ENCODE measurements around the gene NQO2. TPM values are rescaled to one million over a fixed set of nuclear protein-coding genes. Genes with fewer than 3 reads are reported as not detected.
"Not testable (repeated sequence)": the region's sequence is repeated elsewhere in the genome, so short reads cannot be mapped to it uniquely, and the experiment has no call there.

The NQO2 gene
- total and polyA plus RNA-seq, 7 experiments from 2014 or later = 8.1 to 52.0 (median 26.2) TPM

DNA sequence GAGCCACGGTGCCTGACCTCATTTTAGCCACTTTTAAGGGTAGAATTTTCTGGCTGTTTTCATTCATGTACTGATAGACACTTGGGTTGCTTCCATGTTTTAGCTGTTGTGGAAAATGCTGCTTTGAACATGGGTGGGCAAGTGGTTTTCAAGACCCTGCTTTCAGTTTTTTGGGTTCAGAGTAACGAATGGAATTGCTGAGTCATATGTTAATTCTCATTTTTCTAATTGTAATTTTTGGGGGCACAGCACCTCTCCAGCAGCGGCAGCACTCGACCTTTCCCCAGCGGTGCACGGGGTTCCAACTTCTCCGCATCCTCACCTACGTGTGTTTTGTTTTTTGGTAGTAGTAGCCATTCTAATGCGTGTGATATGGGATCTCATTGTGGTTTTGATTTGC, 5.4 kb downstream of the NQO2 start:
- Histone ChIP-seq H3K4me1 (ENCODE audit: control insufficient read depth in 2 of 2, insufficient read depth in 2 of 2, low read length in 2 of 2) (peaks cover 0 to 8% of the 10 kb centered on the region in 2 donors), H3K9me3 (ENCODE audit: control insufficient read depth in 2 of 3, low read length in 3 of 3) (no peaks in the 10 kb centered on the region), H3K27me3 (ENCODE audit: control insufficient read depth in 2 of 2, insufficient read depth in 2 of 2, low read length in 2 of 2) (no peaks in the 10 kb centered on the region), H3K4me3 (ENCODE audit: low read length) (no peak overlapping the region), H3K27ac (ENCODE audit: low read depth, low read length) (no peak overlapping the region), H3K36me3 (ENCODE audit: control insufficient read depth in 2 of 3, insufficient read depth in 3 of 3, low read length in 3 of 3) (peaks cover 0 to 32% (median 5%) of the 10 kb centered on the region in 3 experiments)
- DNase-seq = no peak
- peaks cover 12 to 27% (median 20%) of the 10 kb centered on the region in 7 donors for H3K4me1 Mint-ChIP-seq
- no peak for ATAC-seq
- no peak overlapping the region for H3K4me3 Mint-ChIP-seq
- no peaks in the 10 kb centered on the region for H3K27me3 Mint-ChIP-seq
- peaks cover 8 to 52% (median 46%) of the 10 kb centered on the region in 5 donors for H3K36me3 Mint-ChIP-seq
- peaks cover 0 to 10% (median 0%) of the 10 kb centered on the region in 11 donors for H3K9me3 Mint-ChIP-seq
- ChIA-PET CTCF (no interaction called here), POLR2A (interaction anchor here (0.9 kb wide), 1 partner anchor 15 kb away, joined by 3 read pairs; no protein-coding TSS in a partner anchor)
- intact Hi-C loops (cut with micrococcal nuclease) = loop anchor here in 1 of 2 donors (10.0 kb wide), 1 partner anchor 1770 kb away; the partner anchor contains the start of gene CDYL
- H3K27ac Mint-ChIP-seq = no peak overlapping the region

DNA sequence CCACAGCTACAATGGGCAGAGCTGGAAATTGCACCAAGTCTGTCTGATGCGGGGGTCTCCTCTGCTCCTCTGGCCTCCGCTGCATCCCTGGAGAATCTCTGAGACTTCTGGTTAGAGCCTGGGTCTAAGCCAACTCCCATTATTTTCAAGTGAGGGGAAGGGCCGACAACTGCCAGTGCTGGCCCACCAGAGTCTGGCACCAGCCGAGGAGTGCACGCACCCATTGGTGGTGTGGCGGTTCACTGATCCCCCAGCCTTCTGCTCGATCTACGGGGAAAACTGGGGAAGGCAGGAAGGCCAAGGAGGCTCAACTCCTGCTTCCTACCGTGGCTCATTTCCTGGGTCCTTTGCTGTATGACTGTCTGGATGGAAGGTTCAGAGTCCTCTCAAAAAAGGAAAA, 6.2 kb downstream of the NQO2 start:
- ChIA-PET POLR2A (interaction anchor here (0.9 to 1.3 kb wide), 2 partner anchors 14 to 17 kb away, joined by 3 read pairs; no protein-coding TSS in a partner anchor), CTCF (no interaction called here)
- Mint-ChIP-seq H3K4me3 (no peak overlapping the region), H3K27me3 (no peaks in the 10 kb centered on the region), H3K36me3 (peaks cover 16 to 60% (median 54%) of the 10 kb centered on the region in 5 donors), H3K9me3 (peaks cover 0 to 18% (median 3%) of the 10 kb centered on the region in 11 donors), H3K27ac (no peak overlapping the region), H3K4me1 (peaks cover 9 to 29% (median 18%) of the 10 kb centered on the region in 7 donors)
- Histone ChIP-seq H3K27me3 (ENCODE audit: control insufficient read depth in 2 of 2, insufficient read depth in 2 of 2, low read length in 2 of 2) (no peaks in the 10 kb centered on the region), H3K4me1 (ENCODE audit: control insufficient read depth in 2 of 2, insufficient read depth in 2 of 2, low read length in 2 of 2) (peaks cover 0 to 8% of the 10 kb centered on the region in 2 donors), H3K4me3 (ENCODE audit: low read length) (no peak overlapping the region), H3K9me3 (ENCODE audit: control insufficient read depth in 2 of 3, low read length in 3 of 3) (peaks cover 0 to 5% (median 0%) of the 10 kb centered on the region in 3 experiments), H3K27ac (ENCODE audit: low read depth, low read length) (no peak overlapping the region), H3K36me3 (ENCODE audit: control insufficient read depth in 2 of 3, insufficient read depth in 3 of 3, low read length in 3 of 3) (peaks cover 0 to 39% (median 11%) of the 10 kb centered on the region in 3 experiments)
- DNase-seq = no peak
- intact Hi-C loops (cut with micrococcal nuclease) = loop anchor here in 1 of 2 donors (10.0 kb wide), 1 partner anchor 1769 kb away; the partner anchor contains the start of gene CDYL
- no peak for ATAC-seq

DNA sequence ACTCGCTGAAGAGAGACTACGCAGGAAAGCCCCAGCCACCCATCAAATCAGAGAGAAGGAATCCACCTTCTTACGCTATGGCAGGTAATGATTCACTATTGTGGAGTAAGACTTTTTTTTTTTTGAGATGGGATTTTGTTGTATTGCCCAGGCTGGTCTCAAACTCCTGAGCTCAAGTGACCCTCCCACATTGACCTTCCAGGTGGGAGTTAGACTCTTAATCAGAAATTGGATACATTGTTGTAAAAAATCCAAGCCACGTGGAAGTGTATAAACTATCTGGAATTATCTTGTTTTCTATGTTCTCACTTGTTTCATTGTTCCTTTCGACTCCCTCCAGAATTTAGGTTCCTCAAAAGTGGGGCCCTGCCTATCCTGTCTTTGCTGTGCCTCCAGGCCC, 6.8 kb downstream of the NQO2 start:
- Histone ChIP-seq H3K4me3 (ENCODE audit: low read length) (no peak overlapping the region), H3K4me1 (ENCODE audit: control insufficient read depth in 2 of 2, insufficient read depth in 2 of 2, low read length in 2 of 2) (peaks cover 0 to 5% of the 10 kb centered on the region in 2 donors), H3K9me3 (ENCODE audit: control insufficient read depth in 2 of 3, low read length in 3 of 3) (peaks cover 0 to 11% (median 6%) of the 10 kb centered on the region in 3 experiments), H3K36me3 (ENCODE audit: control insufficient read depth in 2 of 3, insufficient read depth in 3 of 3, low read length in 3 of 3) (peaks cover 0 to 41% (median 11%) of the 10 kb centered on the region in 3 experiments), H3K27ac (ENCODE audit: low read depth, low read length) (no peak overlapping the region), H3K27me3 (ENCODE audit: control insufficient read depth in 2 of 2, insufficient read depth in 2 of 2, low read length in 2 of 2) (no peaks in the 10 kb centered on the region)
- Mint-ChIP-seq H3K27ac (no peak overlapping the region), H3K4me1 (peaks cover 9 to 26% (median 14%) of the 10 kb centered on the region in 7 donors), H3K27me3 (no peaks in the 10 kb centered on the region), H3K36me3 (peaks cover 19 to 66% (median 60%) of the 10 kb centered on the region in 5 donors), H3K4me3 (no peak overlapping the region), H3K9me3 (peaks cover 0 to 24% (median 9%) of the 10 kb centered on the region in 11 donors)
- ChIA-PET POLR2A (interaction anchor here (1.3 kb wide), 1 partner anchor 17 kb away, joined by 3 read pairs; no protein-coding TSS in a partner anchor), CTCF (no interaction called here)
- DNase-seq (no peak), ATAC-seq (no peak)
- intact Hi-C loops (cut with micrococcal nuclease) = loop anchor here in 1 of 2 donors (10.0 kb wide), 1 partner anchor 1768 kb away; the partner anchor contains the start of gene CDYL

DNA sequence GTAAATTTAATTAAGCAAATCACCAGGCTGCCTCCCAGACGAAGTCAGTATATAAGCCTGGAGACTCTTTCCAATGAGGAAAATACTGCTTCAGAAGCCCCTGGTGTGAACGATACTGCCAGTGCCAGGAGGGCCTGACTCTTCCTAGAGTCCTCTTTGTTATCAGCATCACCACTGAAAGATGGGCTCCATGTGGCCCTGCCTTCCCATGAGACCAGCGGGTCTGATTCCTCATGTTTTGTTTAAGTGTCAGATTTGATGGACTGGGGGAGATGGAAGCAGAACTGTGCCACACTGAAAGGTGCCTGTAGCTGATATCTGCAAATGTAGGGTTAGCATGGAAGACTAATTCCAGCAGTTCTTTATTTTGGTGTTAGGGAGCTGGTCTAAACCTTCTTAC, 7.9 kb downstream of the NQO2 start:
- Histone ChIP-seq H3K27ac (ENCODE audit: low read depth, low read length) (no peak overlapping the region), H3K9me3 (ENCODE audit: control insufficient read depth in 2 of 3, low read length in 3 of 3) (peaks cover 0 to 20% (median 6%) of the 10 kb centered on the region in 3 experiments), H3K36me3 (ENCODE audit: control insufficient read depth in 2 of 3, insufficient read depth in 3 of 3, low read length in 3 of 3) (peaks cover 0 to 47% (median 11%) of the 10 kb centered on the region in 3 experiments), H3K27me3 (ENCODE audit: control insufficient read depth in 2 of 2, insufficient read depth in 2 of 2, low read length in 2 of 2) (no peaks in the 10 kb centered on the region), H3K4me3 (ENCODE audit: low read length) (no peak overlapping the region), H3K4me1 (ENCODE audit: control insufficient read depth in 2 of 2, insufficient read depth in 2 of 2, low read length in 2 of 2) (no peaks in the 10 kb centered on the region)
- intact Hi-C loops (cut with micrococcal nuclease) = loop anchor here in 1 of 2 donors (10.0 kb wide), 1 partner anchor 1767 kb away; the partner anchor contains the start of gene CDYL
- Mint-ChIP-seq H3K36me3 (peaks cover 24 to 77% (median 67%) of the 10 kb centered on the region in 5 donors), H3K4me1 (peaks cover 3 to 16% (median 7%) of the 10 kb centered on the region in 7 donors), H3K9me3 (peaks cover 0 to 35% (median 19%) of the 10 kb centered on the region in 11 donors), H3K4me3 (no peak overlapping the region), H3K27me3 (no peaks in the 10 kb centered on the region), H3K27ac (no peak overlapping the region)
- ATAC-seq (no peak), DNase-seq (no peak)
- CTCF ChIA-PET = no interaction called here
- POLR2A ChIA-PET = interaction anchor here (0.8 to 1.6 kb wide), 2 partner anchors 19 to 46 kb away, joined by 3 to 6 read pairs; no protein-coding TSS in a partner anchor

DNA sequence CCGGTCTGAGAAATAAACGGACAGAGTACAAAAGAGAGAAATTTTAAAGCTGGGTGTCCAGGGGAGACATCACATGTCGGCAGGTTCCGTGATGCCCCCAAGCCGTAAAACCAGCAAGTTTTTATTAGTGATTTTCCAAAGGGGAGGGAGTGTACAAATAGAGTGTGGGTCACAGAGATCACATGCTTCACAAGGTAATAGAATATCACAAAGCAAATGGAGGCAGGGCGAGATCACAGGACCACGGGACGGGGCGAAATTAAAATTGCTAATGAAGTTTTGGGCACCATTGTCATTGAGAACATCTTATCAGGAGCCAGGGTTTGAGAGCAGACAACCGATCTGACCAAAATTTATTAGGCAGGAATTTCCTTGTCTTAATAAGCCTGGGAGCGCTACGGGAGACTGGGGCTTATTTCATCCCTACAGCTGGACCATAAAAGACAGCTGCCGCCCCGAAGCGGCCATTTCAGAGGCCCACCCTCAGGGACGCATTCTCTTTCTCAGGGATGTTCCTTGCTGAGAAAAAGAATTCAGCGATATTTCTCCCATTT, 9.1 kb downstream of the NQO2 start:
- DNase-seq; H3K27ac ChIP-seq (ENCODE audit: low read depth, low read length); H3K27ac Mint-ChIP-seq; H3K4me3 ChIP-seq (ENCODE audit: low read length); H3K27me3 ChIP-seq (ENCODE audit: control insufficient read depth in 2 of 2, insufficient read depth in 2 of 2, low read length in 2 of 2); H3K4me3 Mint-ChIP-seq; ATAC-seq; H3K4me1 ChIP-seq (ENCODE audit: control insufficient read depth in 2 of 2, insufficient read depth in 2 of 2, low read length in 2 of 2); CTCF ChIA-PET; H3K27me3 Mint-ChIP-seq: not testable (repeated sequence)
- POLR2A ChIA-PET = interaction anchor here (1.6 to 1.7 kb wide), 2 partner anchors 10 to 45 kb away, joined by 3 to 6 read pairs; no protein-coding TSS in a partner anchor
- Mint-ChIP-seq H3K9me3 (peaks cover 0 to 42% (median 19%) of the 10 kb centered on the region in 11 donors), H3K36me3 (peaks cover 30 to 84% (median 75%) of the 10 kb centered on the region in 5 donors), H3K4me1 (peaks cover 0 to 15% (median 0%) of the 10 kb centered on the region in 7 donors)
- Histone ChIP-seq H3K9me3 (ENCODE audit: control insufficient read depth in 2 of 3, low read length in 3 of 3) (peaks cover 0 to 20% (median 6%) of the 10 kb centered on the region in 3 experiments), H3K36me3 (ENCODE audit: control insufficient read depth in 2 of 3, insufficient read depth in 3 of 3, low read length in 3 of 3) (peaks cover 0 to 50% (median 11%) of the 10 kb centered on the region in 3 experiments)
- intact Hi-C loops (cut with micrococcal nuclease) = loop anchor here in 1 of 2 donors (10.0 kb wide), 1 partner anchor 1766 kb away; the partner anchor contains the start of gene CDYL

DNA sequence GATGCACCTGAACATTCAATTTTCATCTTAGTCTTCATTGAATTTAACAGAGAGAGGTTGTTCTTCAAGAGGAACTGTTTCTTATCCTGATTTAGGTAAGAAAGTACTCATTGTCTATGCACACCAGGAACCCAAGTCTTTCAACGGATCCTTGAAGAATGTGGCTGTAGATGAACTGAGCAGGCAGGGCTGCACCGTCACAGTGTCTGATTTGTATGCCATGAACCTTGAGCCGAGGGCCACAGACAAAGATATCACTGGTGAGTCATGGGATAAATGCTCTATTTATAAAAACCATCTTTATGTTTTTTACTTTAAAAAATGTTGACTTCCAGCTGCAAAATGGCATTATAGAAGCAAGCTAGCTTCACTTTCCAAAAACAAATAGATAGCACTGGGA, 10.2 kb downstream of the NQO2 start:
- intact Hi-C loops (cut with micrococcal nuclease) = loop anchor here in 1 of 2 donors (10.0 kb wide), 1 partner anchor 1765 kb away; the partner anchor contains the start of gene CDYL
- no peaks in the 10 kb centered on the region for H3K27me3 ChIP-seq (ENCODE audit: control insufficient read depth in 2 of 2, insufficient read depth in 2 of 2, low read length in 2 of 2)
- H3K4me3 Mint-ChIP-seq = no peak overlapping the region
- no peaks in the 10 kb centered on the region for H3K4me1 ChIP-seq (ENCODE audit: control insufficient read depth in 2 of 2, insufficient read depth in 2 of 2, low read length in 2 of 2)
- peaks cover 0 to 20% (median 6%) of the 10 kb centered on the region in 3 experiments for H3K9me3 ChIP-seq (ENCODE audit: control insufficient read depth in 2 of 3, low read length in 3 of 3)
- no peak overlapping the region for H3K4me3 ChIP-seq (ENCODE audit: low read length)
- H3K27ac Mint-ChIP-seq = no peak overlapping the region
- peaks cover 31 to 88% (median 80%) of the 10 kb centered on the region in 5 donors for H3K36me3 Mint-ChIP-seq
- ChIA-PET CTCF (interaction anchor here (0.9 to 1.1 kb wide), 3 partner anchors 11 to 44 kb away, joined by 3 read pairs; no protein-coding TSS in a partner anchor), POLR2A (interaction anchor here (0.6 to 1.3 kb wide), 4 partner anchors 9 to 164 kb away, joined by 3 to 10 read pairs (median 3); no protein-coding TSS in a partner anchor)
- no peak for ATAC-seq
- H3K27me3 Mint-ChIP-seq = no peaks in the 10 kb centered on the region
- peaks cover 0 to 42% (median 19%) of the 10 kb centered on the region in 11 donors for H3K9me3 Mint-ChIP-seq
- no peak for DNase-seq
- no peak overlapping the region for H3K27ac ChIP-seq (ENCODE audit: low read depth, low read length)
- peaks cover 0 to 54% (median 11%) of the 10 kb centered on the region in 3 experiments for H3K36me3 ChIP-seq (ENCODE audit: control insufficient read depth in 2 of 3, insufficient read depth in 3 of 3, low read length in 3 of 3)
- H3K4me1 Mint-ChIP-seq = peaks cover 0 to 15% (median 0%) of the 10 kb centered on the region in 7 donors
